ENCODE results near the gene AKR1C8. TPM values are rescaled to one million over a fixed set of nuclear protein-coding genes. Genes with fewer than 3 reads are reported as not detected.
A peak's percentile ranks its signal among the peaks of the same experiment; 100 is the strongest.
"Not testable (repeated sequence)": the region's sequence is repeated elsewhere in the genome, so short reads cannot be mapped to it uniquely, and the experiment has no call there.

The AKR1C8 gene
- total RNA-seq (1 to 10 TPM in 3 of 5 donors, under 1 TPM in 1, not detected in 1; 0.46 to 2.0 (median 1.6) TPM), total RNA-seq (0 to 2.5 (median 0.17) reads per million in 29 experiments)
- total RNA-seq (2013): 0.63 TPM

DNA sequence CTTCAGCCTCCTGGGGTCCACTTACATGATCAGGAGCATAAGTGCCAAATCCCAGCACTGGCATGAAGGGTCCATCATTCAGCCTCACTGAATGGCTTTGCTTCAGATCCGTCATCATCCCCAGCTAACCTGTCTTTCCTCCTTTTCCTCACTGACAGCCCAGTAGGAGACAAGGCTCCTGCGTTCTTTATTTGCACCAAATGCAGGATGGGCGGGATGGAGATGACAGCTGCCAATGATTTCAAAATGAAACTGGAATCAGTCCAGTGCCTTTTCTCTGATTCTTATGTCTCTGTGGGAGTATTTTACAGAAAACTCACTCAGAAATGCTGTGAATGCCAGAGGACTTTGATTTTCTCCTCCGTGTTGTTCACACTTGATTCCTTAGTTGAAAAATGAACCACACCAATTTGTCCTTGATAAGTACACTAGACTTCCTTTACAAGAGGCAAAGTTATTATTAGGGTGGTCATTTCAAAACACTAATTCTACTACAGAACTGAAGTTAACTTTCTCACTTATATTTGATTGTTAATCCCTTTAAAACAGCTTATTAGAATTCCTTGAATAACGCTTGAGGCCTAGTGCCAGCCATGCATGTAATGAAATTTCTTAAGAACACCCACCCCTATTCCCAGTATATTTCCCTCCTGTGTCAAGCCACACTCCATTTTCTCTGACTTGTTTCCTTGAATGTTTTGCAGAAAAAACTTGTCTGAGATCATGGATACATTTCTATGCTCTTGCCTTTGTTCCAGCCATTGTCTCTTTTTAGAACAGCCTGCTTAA lies at the start of gene AKR1C8:
TSS of gene AKR1C8 (minus strand) at position 164 of the 789 bp plus-strand sequence. CDS start at position 118, 46 bp downstream.
- Histone ChIP-seq H3K9me3 (no peaks in the 10 kb centered on the region), H3K27ac (ENCODE audit: low read length) (no peak within 1 kb of the TSS), H3K36me3 (ENCODE audit: control insufficient read depth in 2 of 2, extremely low read depth in 1 of 2, insufficient read depth in 1 of 2, low read length in 1 of 2) (no peaks in the 10 kb centered on the region), H3K4me1 (ENCODE audit: control insufficient read depth in 1 of 2, extremely low read depth in 1 of 2, insufficient read depth in 2 of 2, low read length in 2 of 2) (no peaks in the 10 kb centered on the region), H3K4me3 (ENCODE audit: control insufficient read depth in 1 of 2, extremely low read depth in 1 of 2, low read length in 1 of 2) (no peak within 1 kb of the TSS), H3K27me3 (replicated peaks in 1 of 2; ENCODE audit: control insufficient read depth in 2 of 2, extremely low read depth in 1 of 2, insufficient read depth in 2 of 2, low read length in 1 of 2) (no peaks in the 10 kb centered on the region)
- 100% methylated on average over 1 of the region's 5 CpGs for WGBS (ENCODE audit: insufficient coverage)
- ATAC-seq (replicated peaks in 1 of 4): no peak
- peaks cover 0 to 2% of the 10 kb centered on the region in 2 donors for H3K27me3 Mint-ChIP-seq
- no peak within 1 kb of the TSS for H3K27ac Mint-ChIP-seq
- no peak for DNase-seq
- ChIA-PET CTCF (interaction anchor here in 1 of 2 donors (0.6 kb wide), 1 partner anchor 685 kb away, joined by 5 read pairs; no protein-coding TSS in a partner anchor), POLR2A (no interaction called here)
- H3K4me3 Mint-ChIP-seq: no peak within 1 kb of the TSS
- no peaks in the 10 kb centered on the region for H3K4me1 Mint-ChIP-seq
- H3K36me3 Mint-ChIP-seq: no peaks in the 10 kb centered on the region
- H3K9me3 Mint-ChIP-seq: no peaks in the 10 kb centered on the region

DNA sequence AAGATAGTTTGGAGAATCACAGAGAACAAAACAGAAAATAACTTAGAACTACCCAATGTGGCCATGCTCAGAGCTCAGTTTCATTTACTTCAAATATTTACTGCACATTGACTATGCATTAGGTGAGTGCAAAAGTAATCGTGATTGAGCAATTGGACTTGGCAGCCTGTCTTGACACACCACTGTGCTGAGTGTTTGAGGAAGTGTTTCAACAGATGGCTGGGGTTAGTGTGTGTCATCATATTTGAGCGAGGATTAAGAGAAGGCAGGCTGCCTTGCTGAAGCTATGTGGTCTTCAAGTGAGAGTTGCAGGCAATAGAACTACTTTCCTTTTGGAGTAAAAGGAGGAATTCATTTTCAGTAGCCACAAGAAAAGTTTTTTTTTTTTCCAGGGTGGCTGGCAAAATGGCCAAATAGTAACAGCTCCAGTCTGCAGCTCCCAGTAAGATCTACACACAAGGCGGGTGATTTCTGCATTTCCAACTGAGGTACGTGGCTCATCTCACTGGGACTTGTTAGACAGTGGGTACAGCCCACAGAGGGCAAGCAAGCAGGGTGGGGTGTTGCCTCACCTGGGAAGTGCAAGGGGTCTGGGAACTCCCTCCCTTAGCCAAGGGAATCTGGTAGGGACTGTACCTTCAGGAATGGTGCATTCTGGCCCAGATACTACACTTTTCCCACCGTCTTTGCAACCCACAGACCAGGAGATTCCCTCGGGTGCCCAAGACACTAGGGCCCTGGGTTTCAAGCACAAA lies 49.3 kb upstream of the AKR1C8 start:
- H3K27ac ChIP-seq (ENCODE audit: low read length): no peak overlapping the region
- ATAC-seq (replicated peaks in 1 of 4) (no peak), DNase-seq (peak in 1 of 35 experiments; percentile 6)
- WGBS (ENCODE audit: insufficient coverage): 67% methylated on average over 4 of the region's 6 CpGs
- Mint-ChIP-seq H3K27ac (no peak overlapping the region), H3K36me3 (peaks cover 2% of the 10 kb centered on the region), H3K27me3 (peaks cover 3 to 11% of the 10 kb centered on the region in 2 donors), H3K4me3 (no peak overlapping the region), H3K4me1 (no peaks in the 10 kb centered on the region), H3K9me3 (peaks cover 14 to 22% (median 18%) of the 10 kb centered on the region in 3 donors)
- ChIA-PET CTCF (no interaction called here), POLR2A (interaction anchor here in 1 of 2 donors (0.6 kb wide), 1 partner anchor 399 kb away, joined by 3 read pairs; no protein-coding TSS in a partner anchor)
- no peaks in the 10 kb centered on the region for H3K27me3 ChIP-seq (replicated peaks in 1 of 2; ENCODE audit: control insufficient read depth in 2 of 2, extremely low read depth in 1 of 2, insufficient read depth in 2 of 2, low read length in 1 of 2)
- H3K36me3 ChIP-seq (ENCODE audit: control insufficient read depth in 2 of 2, extremely low read depth in 1 of 2, insufficient read depth in 1 of 2, low read length in 1 of 2): no peaks in the 10 kb centered on the region
- no peak overlapping the region for H3K4me3 ChIP-seq (ENCODE audit: control insufficient read depth in 1 of 2, extremely low read depth in 1 of 2, low read length in 1 of 2)
- H3K9me3 ChIP-seq: no peaks in the 10 kb centered on the region
- H3K4me1 ChIP-seq (ENCODE audit: control insufficient read depth in 1 of 2, extremely low read depth in 1 of 2, insufficient read depth in 2 of 2, low read length in 2 of 2): no peaks in the 10 kb centered on the region

DNA sequence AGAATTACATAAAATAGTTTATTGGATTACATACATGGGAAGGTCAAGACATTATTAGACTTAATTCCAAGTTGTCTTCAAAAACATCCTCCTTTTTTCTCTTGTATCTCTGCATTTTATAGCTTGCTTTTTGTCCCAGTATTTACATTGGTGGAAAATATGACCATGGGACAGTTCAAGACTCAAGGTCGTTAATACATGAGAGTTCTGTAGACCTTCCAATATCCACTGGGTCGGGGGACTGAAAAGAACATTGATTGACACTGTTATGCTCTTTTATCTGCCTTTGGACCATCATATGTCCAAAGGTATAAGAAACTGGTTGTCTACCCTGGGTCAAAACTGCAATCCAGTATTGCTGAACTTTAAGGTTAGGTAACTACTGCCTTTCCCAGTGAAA lies 48.4 kb upstream of the AKR1C8 start:
- H3K4me1 Mint-ChIP-seq: no peaks in the 10 kb centered on the region
- Histone ChIP-seq H3K4me3 (ENCODE audit: control insufficient read depth in 1 of 2, extremely low read depth in 1 of 2, low read length in 1 of 2) (no peak overlapping the region), H3K9me3 (no peaks in the 10 kb centered on the region), H3K4me1 (ENCODE audit: control insufficient read depth in 1 of 2, extremely low read depth in 1 of 2, insufficient read depth in 2 of 2, low read length in 2 of 2) (no peaks in the 10 kb centered on the region), H3K36me3 (ENCODE audit: control insufficient read depth in 2 of 2, extremely low read depth in 1 of 2, insufficient read depth in 1 of 2, low read length in 1 of 2) (no peaks in the 10 kb centered on the region), H3K27ac (ENCODE audit: low read length) (no peak overlapping the region), H3K27me3 (replicated peaks in 1 of 2; ENCODE audit: control insufficient read depth in 2 of 2, extremely low read depth in 1 of 2, insufficient read depth in 2 of 2, low read length in 1 of 2) (no peaks in the 10 kb centered on the region)
- ATAC-seq (replicated peaks in 1 of 4) (no peak), DNase-seq (no peak)
- peaks cover 2% of the 10 kb centered on the region for H3K36me3 Mint-ChIP-seq
- ChIA-PET CTCF (no interaction called here), POLR2A (no interaction called here)
- no peak overlapping the region for H3K27ac Mint-ChIP-seq
- peaks cover 14 to 18% (median 17%) of the 10 kb centered on the region in 3 donors for H3K9me3 Mint-ChIP-seq
- WGBS (ENCODE audit: insufficient coverage): 42% methylated on average over 2 of the region's 2 CpGs
- H3K4me3 Mint-ChIP-seq: no peak overlapping the region
- H3K27me3 Mint-ChIP-seq: peaks cover 0 to 11% of the 10 kb centered on the region in 2 donors

DNA sequence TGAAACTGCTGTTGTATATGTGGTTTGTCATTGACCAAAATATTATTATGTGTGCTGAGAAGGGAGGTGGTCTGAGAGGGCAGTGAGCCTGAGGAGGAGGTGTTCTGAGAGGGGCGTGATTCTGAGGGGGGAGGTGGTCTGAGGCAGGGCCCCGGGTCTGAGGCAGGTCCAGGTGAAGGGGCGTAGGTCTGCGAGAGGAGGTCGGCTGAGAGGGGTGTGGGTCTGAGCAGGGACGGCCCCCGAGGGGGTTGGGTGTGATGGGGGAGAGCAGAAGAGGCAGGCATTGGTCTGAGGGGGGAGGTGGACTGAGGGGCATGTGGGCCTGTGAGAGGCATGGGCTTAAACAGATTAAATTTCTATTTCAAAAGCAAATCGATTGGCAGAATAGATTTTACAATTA lies 44.1 kb upstream of the AKR1C8 start:
- H3K27me3 Mint-ChIP-seq: peaks cover 0 to 3% of the 10 kb centered on the region in 2 donors
- Histone ChIP-seq H3K27me3 (replicated peaks in 1 of 2; ENCODE audit: control insufficient read depth in 2 of 2, extremely low read depth in 1 of 2, insufficient read depth in 2 of 2, low read length in 1 of 2) (no peaks in the 10 kb centered on the region), H3K4me3 (ENCODE audit: control insufficient read depth in 1 of 2, extremely low read depth in 1 of 2, low read length in 1 of 2) (no peak overlapping the region), H3K4me1 (ENCODE audit: control insufficient read depth in 1 of 2, extremely low read depth in 1 of 2, insufficient read depth in 2 of 2, low read length in 2 of 2) (no peaks in the 10 kb centered on the region), H3K9me3 (no peaks in the 10 kb centered on the region), H3K36me3 (ENCODE audit: control insufficient read depth in 2 of 2, extremely low read depth in 1 of 2, insufficient read depth in 1 of 2, low read length in 1 of 2) (no peaks in the 10 kb centered on the region), H3K27ac (ENCODE audit: low read length) (no peak overlapping the region)
- ChIA-PET CTCF (no interaction called here), POLR2A (no interaction called here)
- 89% methylated on average over 7 of the region's 8 CpGs for WGBS (ENCODE audit: insufficient coverage)
- no peaks in the 10 kb centered on the region for H3K4me1 Mint-ChIP-seq
- no peaks in the 10 kb centered on the region for H3K36me3 Mint-ChIP-seq
- no peak overlapping the region for H3K4me3 Mint-ChIP-seq
- no peak for DNase-seq
- ATAC-seq (replicated peaks in 1 of 4): no peak
- no peak overlapping the region for H3K27ac Mint-ChIP-seq
- H3K9me3 Mint-ChIP-seq: peaks cover 0 to 7% (median 0%) of the 10 kb centered on the region in 3 donors

DNA sequence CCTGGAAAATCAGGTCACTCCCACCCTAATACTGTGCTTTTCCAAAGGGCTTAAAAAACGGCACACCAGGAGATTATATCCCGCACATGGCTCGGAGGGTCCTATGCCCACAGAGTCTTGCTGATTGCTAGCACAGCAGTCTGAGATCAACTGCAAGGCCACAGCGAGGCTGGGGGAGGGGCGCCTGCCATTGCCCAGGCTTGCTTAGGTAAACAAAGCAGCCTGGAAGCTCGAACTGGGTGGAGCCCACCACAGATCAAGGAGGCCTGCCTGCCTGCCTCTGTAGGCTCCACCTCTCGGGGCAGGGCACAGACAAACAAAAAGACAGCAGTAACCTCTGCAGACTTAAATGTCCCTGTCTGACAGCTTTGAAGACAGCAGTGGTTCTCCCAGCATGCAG lies 38.0 kb upstream of the AKR1C8 start:
- DNase-seq; H3K9me3 ChIP-seq; H3K27me3 ChIP-seq (replicated peaks in 1 of 2; ENCODE audit: control insufficient read depth in 2 of 2, extremely low read depth in 1 of 2, insufficient read depth in 2 of 2, low read length in 1 of 2); H3K4me1 Mint-ChIP-seq; H3K27ac ChIP-seq (ENCODE audit: low read length); H3K27me3 Mint-ChIP-seq; ATAC-seq (replicated peaks in 1 of 4); POLR2A ChIA-PET; H3K4me3 ChIP-seq (ENCODE audit: control insufficient read depth in 1 of 2, extremely low read depth in 1 of 2, low read length in 1 of 2); H3K4me1 ChIP-seq (ENCODE audit: control insufficient read depth in 1 of 2, extremely low read depth in 1 of 2, insufficient read depth in 2 of 2, low read length in 2 of 2); H3K36me3 Mint-ChIP-seq; H3K27ac Mint-ChIP-seq; H3K9me3 Mint-ChIP-seq; H3K36me3 ChIP-seq (ENCODE audit: control insufficient read depth in 2 of 2, extremely low read depth in 1 of 2, insufficient read depth in 1 of 2, low read length in 1 of 2); H3K4me3 Mint-ChIP-seq: not testable (repeated sequence)
- CTCF ChIA-PET: interaction anchor here in 1 of 2 donors (0.7 kb wide), 1 partner anchor 342 kb away, joined by 3 read pairs; no protein-coding TSS in a partner anchor
- 88% methylated on average over 5 of the region's 7 CpGs for WGBS (ENCODE audit: insufficient coverage)

DNA sequence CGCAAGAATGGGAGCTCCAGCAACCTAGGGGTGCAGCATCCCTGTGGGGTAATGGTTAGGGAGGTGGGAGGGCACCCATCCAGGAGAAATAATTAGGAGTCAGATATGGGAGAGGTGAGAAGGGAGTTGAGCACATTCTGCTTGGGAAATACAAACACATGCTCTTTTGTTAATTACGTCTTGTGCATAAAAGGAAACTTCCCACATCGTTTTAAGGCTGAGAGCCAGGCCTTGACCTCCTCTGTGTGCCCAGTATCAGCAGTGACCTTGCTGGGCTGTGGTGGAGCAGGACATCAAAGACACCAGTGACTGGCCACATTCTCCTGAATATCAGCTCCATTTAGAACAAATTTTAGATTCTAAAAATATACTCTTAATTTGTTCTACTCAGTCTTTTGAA lies 34.3 kb upstream of the AKR1C8 start:
- Histone ChIP-seq H3K36me3 (ENCODE audit: control insufficient read depth in 2 of 2, extremely low read depth in 1 of 2, insufficient read depth in 1 of 2, low read length in 1 of 2) (no peaks in the 10 kb centered on the region), H3K27me3 (replicated peaks in 1 of 2; ENCODE audit: control insufficient read depth in 2 of 2, extremely low read depth in 1 of 2, insufficient read depth in 2 of 2, low read length in 1 of 2) (no peaks in the 10 kb centered on the region), H3K4me1 (ENCODE audit: control insufficient read depth in 1 of 2, extremely low read depth in 1 of 2, insufficient read depth in 2 of 2, low read length in 2 of 2) (no peaks in the 10 kb centered on the region), H3K9me3 (no peaks in the 10 kb centered on the region), H3K4me3 (ENCODE audit: control insufficient read depth in 1 of 2, extremely low read depth in 1 of 2, low read length in 1 of 2) (no peak overlapping the region), H3K27ac (ENCODE audit: low read length) (no peak overlapping the region)
- H3K36me3 Mint-ChIP-seq: no peaks in the 10 kb centered on the region
- ATAC-seq (replicated peaks in 1 of 4): no peak
- ChIA-PET POLR2A (no interaction called here), CTCF (no interaction called here)
- H3K4me1 Mint-ChIP-seq: no peaks in the 10 kb centered on the region
- no peak for DNase-seq
- peaks cover 0 to 7% of the 10 kb centered on the region in 2 donors for H3K27me3 Mint-ChIP-seq
- H3K9me3 Mint-ChIP-seq: peaks cover 0 to 11% (median 4%) of the 10 kb centered on the region in 3 donors
- H3K27ac Mint-ChIP-seq: no peak overlapping the region
- H3K4me3 Mint-ChIP-seq: no peak overlapping the region
- no CpG with 5 or more reads among the region's 3 CpGs for WGBS (ENCODE audit: insufficient coverage)
